SK-N-SH (cell line): ENCODE measurements around the gene ZSCAN2. TPM values are rescaled to one million over a fixed set of nuclear protein-coding genes. Genes with fewer than 3 reads are reported as not detected.
"Not testable (repeated sequence)": the region's sequence is repeated elsewhere in the genome, so short reads cannot be mapped to it uniquely, and the experiment has no call there.

Experiments used
- CTCF ChIA-PET: fragments of 300-600, 350-600 bp; formaldehyde crosslinking; extraction: SDS; loops from one replicate; lab custom pipeline; 2021; lab: Yijun Ruan, JAX
- POLR2A ChIA-PET: fragments of 350-600 bp; sonication (Branson Sonifier 250); formaldehyde crosslinking; extraction: SDS; loops from one replicate; lab custom pipeline; 2020; ENCODE audit warnings: antibody characterized with exemption, inconsistent platforms; lab: Yijun Ruan, JAX
- DNase-seq: peaks from one replicate; pipeline ENCODE4 v3.0.0; 2012
- H2AFZ ChIP-seq: fragments of 200-600 bp; sonication (generic); 2 replicates; pipeline ENCODE4 v1.8.1; 2016; ENCODE audit warnings: antibody characterized with exemption, mild to moderate bottlenecking, low read depth
- H3F3A ChIP-seq: fragments of 200-600 bp; sonication (generic); replicated peaks from 2 replicates; pipeline ENCODE3; 2016; ENCODE audit warnings: antibody characterized with exemption, mild to moderate bottlenecking; ENCODE audit not compliant: insufficient read depth
- H3K27ac ChIP-seq, 2 experiments: fragments of 200-500 bp in 1 of 2; fragments of 200-600 bp in 1 of 2; sonication (Bioruptor generic) in 1 of 2; sonication (generic), shearing (Covaris generic) in 1 of 2; 2 replicates each; pipeline versions ENCODE4 v1.5.1 to v1.6.1; 2014 to 2016; ENCODE audit warnings: low read depth in 2 of 2, inconsistent platforms in 1 of 2, low read length in 1 of 2, mild to moderate bottlenecking in 1 of 2, mixed read lengths in 1 of 2
- H3K27me3 ChIP-seq: fragments of 200-600 bp; sonication (generic), shearing (Covaris generic); 2 replicates; pipeline ENCODE4 v1.6.1; 2016; ENCODE audit warnings: mixed run types; ENCODE audit not compliant: insufficient read depth
- H3K36me3 ChIP-seq, 2 experiments: fragments of 200-500 bp in 1 of 2; fragments of 200-600 bp in 1 of 2; sonication (Bioruptor generic) in 1 of 2; sonication (generic) in 1 of 2; replicated peaks in 1 of 2; 2 replicates each; pipeline versions ENCODE3 to v1.5.1; 2014 to 2016; ENCODE audit warnings: low read length in 1 of 2, mild to moderate bottlenecking in 1 of 2; ENCODE audit not compliant: insufficient read depth in 2 of 2, control insufficient read depth in 1 of 2
- H3K4me1 ChIP-seq, 2 experiments: fragments of 200-500 bp in 1 of 2; fragments of 200-600 bp in 1 of 2; sonication (Bioruptor generic) in 1 of 2; sonication (generic), shearing (Covaris generic) in 1 of 2; 2 replicates each; pipeline versions ENCODE4 v1.5.1 to v1.6.1; 2014 to 2016; ENCODE audit warnings: low read depth in 1 of 2, low read length in 1 of 2, mixed run types in 1 of 2; ENCODE audit not compliant: insufficient read depth in 2 of 2, control insufficient read depth in 1 of 2
- H3K4me2 ChIP-seq: fragments of 200-600 bp; sonication (generic), shearing (Covaris generic); 2 replicates; pipeline ENCODE4 v1.6.1; 2017; ENCODE audit warnings: mixed run types
- H3K4me3 ChIP-seq, 2 experiments: fragments of 200-500 bp in 1 of 2; fragments of 200-600 bp in 1 of 2; sonication (Bioruptor generic) in 1 of 2; sonication (generic), shearing (Covaris generic) in 1 of 2; 2 replicates each; pipeline versions ENCODE4 v1.5.1 to v1.8.1; 2014 to 2016; ENCODE audit warnings: low read depth in 2 of 2, inconsistent platforms in 1 of 2, low read length in 1 of 2, mild to moderate bottlenecking in 1 of 2, mixed read lengths in 1 of 2, moderate library complexity in 1 of 2
- H3K79me2 ChIP-seq: fragments of 200-600 bp; sonication (generic); 2 replicates; pipeline ENCODE4 v1.8.1; 2017; ENCODE audit warnings: mild to moderate bottlenecking; ENCODE audit not compliant: insufficient read depth
- H3K9ac ChIP-seq: fragments of 200-600 bp; sonication (generic); 2 replicates; pipeline ENCODE4 v1.6.1; 2017; ENCODE audit warnings: mixed run types
- H3K9me2 ChIP-seq: fragments of 200-600 bp; sonication (generic); 2 replicates; pipeline ENCODE4 v1.6.1; 2017; ENCODE audit warnings: mixed run types
- H3K9me3 ChIP-seq: fragments of 200-600 bp; sonication (generic); 2 replicates; pipeline ENCODE4 v1.6.1; 2017; ENCODE audit warnings: mixed run types, mild to moderate bottlenecking, moderate library complexity
- H4K20me1 ChIP-seq: fragments of 200-600 bp; sonication (generic); 2 replicates; pipeline ENCODE4 v1.6.1; 2017; ENCODE audit warnings: mild to moderate bottlenecking, mixed run types; ENCODE audit not compliant: insufficient read depth
- CTCF ChIP-seq: fragments of 200-600 bp; sonication (generic); IDR thresholded peaks from 2 replicates; pipeline ENCODE4 v1.6.1; 2017; ENCODE audit warnings: antibody characterized with exemption, mild to moderate bottlenecking, moderate library complexity
- NRF1 ChIP-seq: IDR thresholded peaks from 2 replicates; pipeline ENCODE4 v1.6.1; 2012; ENCODE audit warnings: low read depth, mild to moderate bottlenecking, low read length
- WGBS: methylation state at CpG from one replicate; pipeline ENCODE4 v1.1.6; 2017; ENCODE audit warnings: low lambda C conversion rate; 5-methylcytosine and 5-hydroxymethylcytosine counted together
- polyA plus RNA-seq, 3 experiments: library from polyadenylated mRNA; depleted of rRNA; stranded (reverse); fragments of >200 nt; gene quantifications; 2 replicates each; pipeline ENCODE4 v1.2.3, GENCODE V29; 2012

ZSCAN2 gene
- polyA plus RNA-seq, 1 of the 3 experiments (the other 2 are of a cell fraction), result 22.0 TPM

GRCh38 chr15:84575493-84575892, 25.3 kb upstream of the ZSCAN2 start:
- CTCF ChIA-PET, result interaction anchor here (0.8 to 4.4 kb wide), 3 partner anchors 12 to 354 kb away, joined by 3 to 32 read pairs (median 14); no protein-coding TSS in a partner anchor
- no peaks in the 10 kb centered on the region for H3K36me3 ChIP-seq

GRCh38 chr15:84577891-84578290, 22.9 kb upstream of the ZSCAN2 start:
- H3F3A ChIP-seq, CTCF ChIA-PET, H3K27me3 ChIP-seq, H3K9me2 ChIP-seq, DNase-seq, H3K4me1 ChIP-seq, H4K20me1 ChIP-seq, H2AFZ ChIP-seq, H3K9ac ChIP-seq, H3K9me3 ChIP-seq, H3K27ac ChIP-seq, POLR2A ChIA-PET, H3K4me2 ChIP-seq, H3K36me3 ChIP-seq, H3K79me2 ChIP-seq, H3K4me3 ChIP-seq: not testable (repeated sequence)
- 95% methylated on average over 6 of the region's 6 CpGs for WGBS

More at GRCh38 chr15:84575493-84575892, 25.3 kb upstream of the ZSCAN2 start:
- H3K4me2 ChIP-seq, result no peak overlapping the region
- H3K9ac ChIP-seq, result no peak overlapping the region
- H3K4me3 ChIP-seq, result no peak overlapping the region
- TF ChIP-seq CTCF (peak; percentile 16; the same call in 1 of the 2 replicates), NRF1 (no peak)
- no peak for DNase-seq
- H2AFZ ChIP-seq, result no peak overlapping the region
- peaks cover 0 to 7% of the 10 kb centered on the region in 2 experiments; a peak in 1 of 4 replicates for H3K4me1 ChIP-seq
- H4K20me1 ChIP-seq, result no peaks in the 10 kb centered on the region
- no peaks in the 10 kb centered on the region for H3K79me2 ChIP-seq
- no peaks in the 10 kb centered on the region for H3K27me3 ChIP-seq
- POLR2A ChIA-PET, result no interaction called here
- no peaks in the 10 kb centered on the region for H3K9me2 ChIP-seq
- no peak overlapping the region for H3K27ac ChIP-seq
- WGBS, result 82% methylated on average over 4 of the region's 4 CpGs
- peaks cover 14% of the 10 kb centered on the region for H3F3A ChIP-seq
- H3K9me3 ChIP-seq, result no peaks in the 10 kb centered on the region

- H3K36me3 ChIP-seq, H3F3A ChIP-seq, H3K4me3 ChIP-seq, H3K9me2 ChIP-seq, H3K4me1 ChIP-seq, H3K27me3 ChIP-seq, DNase-seq, H3K9ac ChIP-seq, POLR2A ChIA-PET, H3K79me2 ChIP-seq, H3K4me2 ChIP-seq, H3K9me3 ChIP-seq, H4K20me1 ChIP-seq, H3K27ac ChIP-seq: not testable (repeated sequence)
- CTCF ChIA-PET, result interaction anchor here (0.8 to 3.2 kb wide), 3 partner anchors 8 to 75 kb away, joined by 3 to 11 read pairs (median 4); partner anchors contain the start of gene WDR73
- WGBS, result 65% methylated on average over 7 of the region's 7 CpGs
- H2AFZ ChIP-seq, result peak overlapping the region; percentile 68
Observed at GRCh38 chr15:84579261-84579721, 21.5 kb upstream of the ZSCAN2 start.

GRCh38 chr15:84581676-84582428, 19.0 kb upstream of the ZSCAN2 start:
- H3K4me1 ChIP-seq, H3K27ac ChIP-seq, H2AFZ ChIP-seq, H3K79me2 ChIP-seq, H3K9me3 ChIP-seq, H3K9me2 ChIP-seq, H3K9ac ChIP-seq, POLR2A ChIA-PET, DNase-seq, H4K20me1 ChIP-seq, H3K4me3 ChIP-seq, H3K36me3 ChIP-seq, H3F3A ChIP-seq, H3K27me3 ChIP-seq, H3K4me2 ChIP-seq: not testable (repeated sequence)
- WGBS, result 68% methylated on average over 4 of the region's 7 CpGs
- CTCF ChIA-PET, result interaction anchor here (3.2 kb wide), 1 partner anchor 11 kb away, joined by 11 read pairs; no protein-coding TSS in a partner anchor
